HG02852 (cell line): ENCODE results near the gene TYRP1.
"Not testable (repeated sequence)": the region's sequence is repeated elsewhere in the genome, so short reads cannot be mapped to it uniquely, and the experiment has no call there.

Experiments used
- ATAC-seq: cut with Tn5 transposase; IDR thresholded peaks from one replicate; pipeline ENCODE4 v1.9.1; 2021; ENCODE audit warnings: mild to moderate bottlenecking, moderate library complexity; ENCODE audit not compliant: unreplicated experiment

Gene TYRP1, protein sequence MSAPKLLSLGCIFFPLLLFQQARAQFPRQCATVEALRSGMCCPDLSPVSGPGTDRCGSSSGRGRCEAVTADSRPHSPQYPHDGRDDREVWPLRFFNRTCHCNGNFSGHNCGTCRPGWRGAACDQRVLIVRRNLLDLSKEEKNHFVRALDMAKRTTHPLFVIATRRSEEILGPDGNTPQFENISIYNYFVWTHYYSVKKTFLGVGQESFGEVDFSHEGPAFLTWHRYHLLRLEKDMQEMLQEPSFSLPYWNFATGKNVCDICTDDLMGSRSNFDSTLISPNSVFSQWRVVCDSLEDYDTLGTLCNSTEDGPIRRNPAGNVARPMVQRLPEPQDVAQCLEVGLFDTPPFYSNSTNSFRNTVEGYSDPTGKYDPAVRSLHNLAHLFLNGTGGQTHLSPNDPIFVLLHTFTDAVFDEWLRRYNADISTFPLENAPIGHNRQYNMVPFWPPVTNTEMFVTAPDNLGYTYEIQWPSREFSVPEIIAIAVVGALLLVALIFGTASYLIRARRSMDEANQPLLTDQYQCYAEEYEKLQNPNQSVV

DNA sequence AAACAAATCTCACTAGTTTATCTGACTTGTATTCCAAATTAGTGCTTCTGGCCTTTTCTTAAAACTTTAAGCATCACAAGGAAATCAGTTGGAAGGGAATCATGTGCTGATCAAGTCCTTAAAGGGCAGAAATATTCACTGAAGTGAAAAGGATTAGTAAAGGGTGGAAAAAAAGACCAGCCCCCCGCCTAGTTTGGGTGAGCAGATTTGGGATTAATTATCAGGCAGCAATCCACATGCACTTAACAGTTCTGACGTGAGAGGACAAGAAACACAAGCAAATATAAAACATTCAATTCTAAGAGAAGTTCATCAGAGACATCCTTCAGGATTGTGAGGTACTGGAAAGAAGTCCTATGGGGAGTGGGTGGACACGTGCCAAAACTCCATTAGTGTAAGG, at the start of gene TYRP1:
Gene TYRP1 (plus strand): TSS at position 245 of the 400 bp plus-strand sequence. CDS start 612 bp downstream, outside the sequence.
- ATAC-seq = no peak

DNA sequence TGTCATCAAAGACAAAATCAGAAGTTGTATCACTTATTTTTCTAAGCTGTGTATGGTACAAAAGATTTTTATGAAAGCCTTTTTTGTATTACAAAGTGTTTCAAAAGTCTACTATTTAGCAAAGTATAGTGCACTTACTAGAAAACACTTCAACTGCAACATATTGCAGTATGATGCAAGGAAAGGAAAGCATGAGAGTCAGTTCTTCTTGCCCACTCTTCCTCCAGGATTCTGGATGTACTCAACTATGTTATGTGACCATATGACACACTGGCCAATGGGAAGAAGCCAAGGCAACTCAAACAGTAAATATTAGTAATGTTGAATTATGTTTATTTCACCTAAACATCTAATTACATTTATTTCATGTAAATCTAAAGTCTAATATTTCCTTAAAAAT, 49.5 kb upstream of the TYRP1 start:
- ATAC-seq = no peak

DNA sequence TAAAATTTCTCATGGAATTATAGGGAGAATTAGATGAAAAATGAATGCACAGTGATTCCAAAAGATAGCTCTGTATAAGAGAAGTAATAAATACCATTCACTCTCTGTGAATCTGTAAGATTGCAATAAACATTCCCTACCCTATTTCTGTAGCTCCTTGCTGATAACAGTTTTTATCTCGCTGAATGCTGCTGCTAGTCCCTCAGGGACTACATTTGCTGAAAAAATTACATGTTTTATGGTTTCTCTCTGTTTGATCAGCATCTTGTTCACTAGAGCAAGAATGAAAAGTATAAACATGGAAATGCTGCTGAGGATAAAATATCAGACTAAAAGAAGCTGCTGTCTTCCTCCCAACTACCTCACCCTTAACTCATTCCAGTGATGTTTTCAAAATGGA, 44.3 kb upstream of the TYRP1 start:
- no peak for ATAC-seq

DNA sequence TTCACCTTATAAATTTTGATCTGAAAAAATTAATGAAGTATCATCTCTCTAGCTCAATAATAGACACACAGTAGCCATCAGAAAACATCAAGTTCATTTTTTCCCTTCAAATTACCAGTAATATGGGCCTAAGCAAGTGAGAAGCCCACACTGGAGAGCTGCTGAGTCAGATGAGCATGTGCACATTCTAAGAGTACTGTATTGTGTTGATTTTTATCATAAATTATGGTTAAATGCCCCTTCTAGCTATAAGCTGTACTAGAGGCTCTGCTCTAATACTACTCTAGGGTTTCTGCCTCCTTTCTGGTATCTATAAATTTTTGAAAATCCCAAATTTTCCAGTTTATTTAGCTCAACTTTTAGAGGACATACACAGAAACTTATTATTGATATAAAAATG, 42.1 kb upstream of the TYRP1 start:
- ATAC-seq = no peak

DNA sequence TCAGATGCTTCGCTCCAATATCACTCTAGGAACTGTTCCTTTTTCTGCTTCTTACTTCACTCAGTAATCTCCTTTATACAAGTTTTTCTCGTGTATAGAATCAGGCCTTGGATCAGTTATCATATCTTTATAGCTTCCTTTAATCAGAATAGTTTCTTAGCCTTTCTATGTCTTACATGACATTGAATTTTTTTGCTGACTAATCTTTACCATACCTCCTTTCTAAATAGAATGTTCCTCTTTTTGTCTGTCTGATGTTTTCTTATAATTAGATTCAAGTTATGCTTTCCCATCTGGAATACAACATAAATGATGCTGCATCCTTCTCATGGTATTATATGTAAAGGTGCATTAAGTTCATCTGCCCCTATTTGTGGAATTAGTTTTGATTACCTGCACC, 40.2 kb upstream of the TYRP1 start:
- ATAC-seq = no peak

DNA sequence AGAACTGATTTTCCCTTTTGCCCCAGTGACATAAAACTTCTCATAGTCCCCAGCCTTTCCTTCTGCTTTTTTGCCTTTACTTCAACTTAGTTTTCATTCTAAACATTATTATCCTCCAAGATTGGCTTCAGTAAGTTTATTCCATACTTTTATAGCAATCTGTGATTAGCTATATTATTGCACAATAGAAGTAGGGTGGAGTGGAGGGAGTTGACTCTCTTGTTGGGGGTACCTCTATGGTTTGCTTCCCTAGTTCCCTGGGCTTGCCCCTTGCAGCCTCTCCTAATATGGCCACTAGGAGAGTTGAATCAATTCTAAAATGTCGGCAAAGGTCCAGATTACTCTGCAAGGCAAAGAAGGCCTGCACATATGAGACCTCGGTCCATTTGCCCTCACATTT, 36.4 kb upstream of the TYRP1 start:
- no peak for ATAC-seq

DNA sequence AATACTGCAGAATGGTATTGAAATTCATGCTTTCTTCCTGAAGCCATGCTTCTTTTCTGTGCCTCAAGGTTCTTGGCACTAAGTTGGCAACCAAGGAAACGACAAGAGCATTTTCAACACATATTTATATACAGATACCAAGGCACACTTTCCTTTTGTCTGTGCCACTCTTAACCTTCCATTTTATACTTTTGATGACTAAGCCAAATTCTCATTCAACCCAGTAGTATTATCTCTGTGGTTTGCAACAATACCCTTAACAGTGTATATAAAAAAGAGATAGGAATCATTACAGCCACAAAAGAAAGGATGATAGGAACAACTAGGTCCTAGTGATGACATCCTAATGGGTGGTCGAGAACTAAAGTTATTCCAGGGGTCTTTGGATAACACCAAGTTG, 36.0 kb upstream of the TYRP1 start:
- ATAC-seq = no peak

DNA sequence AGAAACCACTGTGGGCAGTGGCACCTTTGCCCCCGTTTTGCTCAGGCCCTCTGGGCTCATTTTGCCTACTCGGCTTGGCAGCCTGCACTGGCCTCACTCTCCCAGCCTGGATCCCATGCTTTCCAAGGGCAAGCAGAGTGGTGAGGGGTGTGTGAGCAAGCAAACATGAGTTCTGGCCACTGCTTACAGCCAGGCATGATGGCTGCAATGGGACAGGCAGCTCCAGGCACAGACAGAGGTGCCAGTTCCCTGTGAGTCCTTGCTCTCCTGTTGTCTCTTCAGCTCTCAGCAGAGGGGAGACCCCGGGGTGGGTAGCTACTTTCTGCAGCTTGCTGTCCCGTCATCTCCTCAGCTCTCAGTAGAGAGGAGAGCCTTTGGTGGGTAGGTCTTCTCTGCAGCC, 35.2 kb upstream of the TYRP1 start:
- no peak for ATAC-seq

DNA sequence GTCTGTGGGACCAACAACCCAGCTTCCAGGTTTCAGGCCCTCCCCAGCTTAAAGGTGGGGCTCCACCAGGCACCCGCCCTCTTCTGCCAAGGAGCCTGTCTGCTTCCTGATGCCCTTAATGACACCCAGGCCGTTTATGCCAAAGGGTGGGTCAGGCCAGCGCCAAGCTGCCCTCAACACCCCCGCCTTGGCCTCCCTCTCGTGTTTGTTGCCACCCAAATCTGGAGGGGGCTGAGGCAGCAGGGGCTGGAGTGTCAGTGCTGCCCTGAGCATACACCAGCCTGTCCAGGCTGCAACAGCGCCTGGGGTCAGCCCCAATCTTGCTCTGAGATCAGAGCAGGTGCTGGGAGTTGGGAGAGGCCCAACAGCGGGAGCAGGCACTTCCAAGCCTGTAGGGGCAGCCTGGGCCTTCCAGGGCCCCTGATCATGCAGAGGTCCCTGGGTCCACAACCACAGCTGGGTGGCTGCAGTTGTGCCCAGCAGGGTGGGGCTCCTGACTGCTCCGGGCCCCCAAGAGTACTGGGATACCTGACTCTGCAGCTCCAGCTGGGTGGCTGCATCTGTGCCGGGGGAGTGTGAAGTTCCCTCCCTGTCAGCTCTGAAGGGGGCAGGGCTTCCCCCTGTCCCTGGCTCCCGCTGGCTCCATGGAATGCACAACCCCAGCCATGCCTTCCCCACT, 34.5 kb upstream of the TYRP1 start:
- ATAC-seq = no peak

DNA sequence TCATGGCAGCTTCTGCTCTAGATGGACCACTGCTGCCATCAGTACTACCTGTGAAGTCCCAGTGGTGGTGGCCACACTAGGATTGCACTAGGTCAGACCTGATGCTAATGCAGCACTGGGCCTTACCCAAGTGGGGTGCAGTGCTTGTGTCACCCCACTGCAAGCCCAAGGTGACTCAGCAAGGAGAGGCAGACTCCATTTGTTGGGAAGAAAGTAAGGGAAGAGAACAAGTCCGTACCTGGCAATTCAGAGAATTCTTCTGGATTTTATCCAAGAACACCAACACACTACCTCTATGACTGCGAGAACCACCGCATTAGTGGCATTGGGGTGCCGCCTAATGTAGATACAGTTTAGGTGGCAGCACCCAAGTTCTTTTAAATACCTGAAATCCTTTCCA, 34.0 kb upstream of the TYRP1 start:
- no peak for ATAC-seq

DNA sequence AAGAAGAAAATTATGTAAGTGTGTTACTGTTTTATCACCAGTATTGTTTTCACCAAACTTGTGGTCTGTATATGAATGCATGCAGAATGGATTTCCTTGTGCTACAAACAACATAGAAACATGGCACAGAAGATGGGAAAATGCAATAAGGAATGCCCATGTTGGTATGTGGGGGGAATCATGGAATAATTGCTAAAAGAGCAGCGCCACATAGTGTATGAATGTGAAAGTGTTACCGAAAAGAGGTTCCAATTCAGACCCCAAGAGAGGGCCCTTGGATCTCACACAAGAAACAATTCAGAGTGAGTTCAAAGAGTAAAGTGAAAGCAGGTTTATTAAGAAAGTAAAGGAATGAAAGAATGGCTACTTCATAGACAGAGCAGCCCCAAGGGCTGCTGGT, 26.4 kb upstream of the TYRP1 start:
- ATAC-seq = no peak

DNA sequence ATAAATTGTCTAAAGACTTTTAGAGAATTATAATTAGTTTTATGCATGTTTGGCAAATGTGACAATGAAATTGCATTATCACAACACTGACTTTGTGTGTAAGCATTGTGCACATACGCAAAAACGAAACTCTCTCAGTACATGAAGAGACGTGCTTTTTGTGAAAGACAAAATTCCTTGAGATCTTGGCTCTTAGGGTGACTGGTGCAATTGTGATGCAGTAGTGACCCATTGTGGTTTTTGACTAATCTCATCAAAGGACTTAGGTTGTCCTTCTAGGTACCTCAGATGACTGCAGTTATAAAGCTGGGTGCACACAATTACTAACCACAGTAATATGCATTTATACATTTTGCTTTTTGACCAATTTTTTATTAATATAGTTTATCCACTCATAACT, 25.3 kb upstream of the TYRP1 start:
- ATAC-seq = no peak

DNA sequence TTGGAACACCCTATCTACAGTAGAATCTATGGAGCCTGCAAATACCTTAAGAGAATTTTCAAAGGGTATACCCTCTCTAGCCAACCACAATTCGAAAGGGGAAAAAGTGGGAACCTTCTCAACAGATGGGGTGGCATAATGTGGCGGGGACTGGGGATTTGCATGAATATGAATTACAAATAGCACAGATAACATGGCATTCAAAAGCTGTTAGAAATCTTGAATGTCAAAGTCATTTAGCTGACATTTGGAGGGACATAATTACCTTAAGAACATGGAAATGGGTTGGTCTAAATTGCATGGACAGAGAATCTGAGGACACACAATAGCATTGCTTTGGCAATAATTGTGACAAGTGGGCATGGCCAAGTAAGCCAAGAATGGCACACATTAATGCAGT, 23.2 kb upstream of the TYRP1 start:
- no peak for ATAC-seq

DNA sequence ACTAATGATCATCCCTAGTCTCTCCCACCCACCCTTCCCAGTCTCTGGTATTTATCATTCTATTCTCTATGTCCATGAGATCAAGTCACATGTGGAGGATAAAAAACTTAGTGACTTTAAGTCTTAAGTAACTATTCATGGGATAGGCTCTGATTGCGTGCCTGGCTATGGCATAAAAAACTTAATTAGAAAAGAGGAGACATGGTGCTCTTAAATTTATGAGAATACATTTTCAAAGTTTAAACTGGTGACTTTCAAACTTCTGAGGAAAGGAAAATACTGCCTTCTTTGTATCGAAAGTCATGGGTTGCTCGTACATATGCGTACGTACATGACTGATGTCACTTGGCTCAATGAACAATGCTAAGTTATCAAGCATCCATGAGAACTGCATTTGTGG, 18.2 kb upstream of the TYRP1 start:
- no peak for ATAC-seq

DNA sequence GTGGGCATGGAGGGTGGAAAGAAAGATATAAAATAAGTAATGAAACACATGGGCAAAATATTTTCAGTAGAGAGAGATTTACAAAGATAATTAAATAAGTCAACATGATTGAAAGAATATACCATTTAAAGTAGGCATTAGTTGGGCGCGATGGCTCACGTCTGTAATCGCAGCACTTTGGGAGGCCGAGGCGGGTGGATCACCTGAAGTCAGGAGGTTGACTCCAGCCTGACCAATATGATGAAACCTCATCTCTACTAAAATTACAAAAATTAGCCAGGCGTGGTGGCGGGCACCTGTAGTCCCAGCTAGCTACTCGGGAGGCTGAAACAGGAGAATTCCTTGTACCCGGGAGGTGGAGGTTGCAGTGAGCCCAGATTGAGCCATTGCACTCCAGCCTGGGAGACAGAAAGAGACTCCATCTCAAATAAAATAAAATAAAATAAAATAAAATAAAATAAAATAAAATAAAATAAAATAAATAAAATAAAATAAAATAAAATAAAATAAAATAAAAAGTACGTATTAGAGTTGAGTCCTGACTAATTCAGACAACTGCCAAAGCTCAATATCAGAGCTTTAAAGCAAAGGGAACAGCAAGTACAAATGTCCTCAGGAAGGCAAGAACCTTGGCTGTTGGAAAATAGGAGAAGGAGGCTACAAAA, 15.6 kb upstream of the TYRP1 start:
- ATAC-seq = not testable (repeated sequence)

DNA sequence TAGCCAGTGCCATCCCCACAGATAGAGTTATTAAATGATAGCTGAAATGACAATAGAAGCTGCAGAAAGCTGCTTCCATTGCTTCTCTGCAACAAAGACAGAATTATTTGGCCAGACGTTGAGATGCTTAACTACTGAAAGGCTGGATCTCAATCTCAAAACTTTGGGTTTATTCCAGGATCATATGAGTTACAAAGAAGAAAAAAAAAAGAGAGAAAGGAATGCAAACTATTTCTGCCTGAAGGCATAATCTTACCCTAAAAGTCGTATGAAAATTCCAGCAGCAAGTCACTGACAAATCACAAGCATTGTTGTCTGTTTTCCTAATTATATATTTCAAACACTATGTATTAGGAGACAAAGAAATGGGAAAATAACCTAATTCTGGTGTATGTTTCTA, 12.8 kb upstream of the TYRP1 start:
- ATAC-seq = no peak

DNA sequence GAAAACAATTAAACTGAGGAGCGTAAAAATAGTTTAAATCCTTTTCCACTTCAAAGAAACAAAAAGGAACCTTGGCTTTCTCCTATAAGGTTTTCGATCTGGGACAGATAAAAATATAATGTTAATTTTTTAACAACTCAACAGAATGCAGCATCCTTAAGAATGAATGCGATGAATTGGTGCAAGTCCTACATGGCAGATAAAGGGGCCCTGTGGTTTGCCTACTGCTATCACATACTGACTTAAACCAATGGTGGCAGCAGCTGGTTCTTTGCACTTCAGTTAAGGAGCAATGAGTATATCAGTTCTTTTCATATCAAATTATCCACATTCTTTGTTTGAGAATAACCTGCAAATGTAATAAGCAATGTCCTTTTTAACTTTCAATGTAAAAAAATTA, 12.4 kb upstream of the TYRP1 start:
- no peak for ATAC-seq

DNA sequence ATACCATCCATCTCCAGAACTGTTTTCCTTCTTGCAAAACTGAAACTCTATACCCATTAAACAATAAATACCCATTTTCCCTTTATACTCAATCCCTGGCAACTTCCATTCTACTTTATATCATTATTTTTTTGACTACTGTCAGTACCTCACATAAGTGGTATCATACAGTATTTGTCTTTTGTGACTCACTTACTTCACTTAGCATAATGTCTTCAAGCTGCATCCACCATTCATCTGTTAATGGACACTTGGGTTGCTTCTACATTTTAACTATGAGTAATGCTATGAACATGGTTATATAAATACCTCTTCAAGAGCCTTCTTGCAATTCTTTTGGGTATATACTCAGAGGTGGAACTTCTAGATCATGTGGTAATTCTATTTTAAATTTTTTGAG, 11.6 kb upstream of the TYRP1 start:
- no peak for ATAC-seq

DNA sequence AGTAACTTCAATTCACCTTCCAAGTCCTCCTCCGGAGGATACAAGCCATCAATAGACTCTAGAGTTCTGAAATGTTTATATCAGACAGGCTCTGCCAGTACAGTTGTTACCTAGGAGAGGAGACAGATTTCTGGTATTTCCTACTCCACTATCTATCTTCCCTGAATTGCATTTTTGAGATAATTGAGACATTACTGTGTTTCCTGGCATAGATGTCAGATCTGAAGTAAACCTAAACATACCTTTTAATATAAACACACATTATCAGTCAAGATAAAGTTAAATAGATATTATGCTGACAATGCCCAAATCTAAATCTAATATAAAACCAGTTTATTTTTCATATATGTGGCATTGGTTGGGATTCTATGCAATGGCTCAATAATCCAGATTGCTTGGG, 8.2 kb upstream of the TYRP1 start:
- no peak for ATAC-seq

DNA sequence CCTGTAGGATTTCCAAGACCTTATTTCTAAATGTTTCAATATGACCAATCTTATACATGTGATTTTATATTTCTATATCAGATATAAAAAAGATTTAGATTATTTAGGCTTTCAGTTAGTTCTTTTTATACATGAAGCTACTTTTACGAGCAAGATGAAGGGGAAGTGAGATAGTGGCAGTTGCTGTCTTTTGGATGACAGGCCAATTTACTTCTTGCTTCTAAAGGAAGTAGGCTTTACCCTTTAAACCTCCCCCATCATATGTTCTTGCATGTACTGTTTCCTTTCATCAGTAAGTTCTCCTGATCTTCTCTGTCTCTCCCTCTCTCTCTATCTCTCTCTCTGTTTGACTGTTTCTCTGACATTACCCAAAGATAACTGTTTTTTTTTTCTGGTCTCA, 4.0 kb upstream of the TYRP1 start:
- no peak for ATAC-seq

DNA sequence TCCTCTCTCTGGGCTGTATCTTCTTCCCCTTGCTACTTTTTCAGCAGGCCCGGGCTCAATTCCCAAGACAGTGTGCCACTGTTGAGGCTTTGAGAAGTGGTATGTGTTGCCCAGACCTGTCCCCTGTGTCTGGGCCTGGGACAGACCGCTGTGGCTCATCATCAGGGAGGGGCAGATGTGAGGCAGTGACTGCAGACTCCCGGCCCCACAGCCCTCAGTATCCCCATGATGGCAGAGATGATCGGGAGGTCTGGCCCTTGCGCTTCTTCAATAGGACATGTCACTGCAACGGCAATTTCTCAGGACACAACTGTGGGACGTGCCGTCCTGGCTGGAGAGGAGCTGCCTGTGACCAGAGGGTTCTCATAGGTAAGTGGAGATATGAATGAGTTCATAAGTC, 828 bp downstream of the TYRP1 start:
- ATAC-seq = no peak

DNA sequence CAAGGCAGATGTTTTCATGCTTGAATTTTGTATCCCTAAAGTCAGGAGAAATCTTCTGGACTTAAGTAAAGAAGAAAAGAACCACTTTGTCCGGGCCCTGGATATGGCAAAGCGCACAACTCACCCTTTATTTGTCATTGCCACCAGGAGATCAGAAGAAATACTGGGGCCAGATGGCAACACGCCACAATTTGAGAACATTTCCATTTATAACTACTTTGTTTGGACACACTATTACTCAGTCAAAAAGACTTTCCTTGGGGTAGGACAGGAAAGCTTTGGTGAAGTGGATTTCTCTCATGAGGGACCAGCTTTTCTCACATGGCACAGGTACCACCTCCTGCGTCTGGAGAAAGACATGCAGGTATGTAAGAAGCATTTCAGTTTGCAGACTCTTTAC, 2.3 kb downstream of the TYRP1 start:
- no peak for ATAC-seq
